CD4-positive, alpha-beta T cell treated with Interleukin-15 for 4 hours (primary cell): ENCODE results near the gene TTC32.

Source experiments
- DNase-seq: peaks from one replicate; pipeline ENCODE4 v3.0.0-alpha.2; 2020; ENCODE audit warnings: low spot score

TTC32 gene

GRCh38 chr2:19850056-19851050 lies 51.4 kb downstream of the TTC32 start:
- DNase-seq, result no peak

GRCh38 chr2:19848952-19849351 lies 52.8 kb downstream of the TTC32 start:
- no peak for DNase-seq

DNA sequence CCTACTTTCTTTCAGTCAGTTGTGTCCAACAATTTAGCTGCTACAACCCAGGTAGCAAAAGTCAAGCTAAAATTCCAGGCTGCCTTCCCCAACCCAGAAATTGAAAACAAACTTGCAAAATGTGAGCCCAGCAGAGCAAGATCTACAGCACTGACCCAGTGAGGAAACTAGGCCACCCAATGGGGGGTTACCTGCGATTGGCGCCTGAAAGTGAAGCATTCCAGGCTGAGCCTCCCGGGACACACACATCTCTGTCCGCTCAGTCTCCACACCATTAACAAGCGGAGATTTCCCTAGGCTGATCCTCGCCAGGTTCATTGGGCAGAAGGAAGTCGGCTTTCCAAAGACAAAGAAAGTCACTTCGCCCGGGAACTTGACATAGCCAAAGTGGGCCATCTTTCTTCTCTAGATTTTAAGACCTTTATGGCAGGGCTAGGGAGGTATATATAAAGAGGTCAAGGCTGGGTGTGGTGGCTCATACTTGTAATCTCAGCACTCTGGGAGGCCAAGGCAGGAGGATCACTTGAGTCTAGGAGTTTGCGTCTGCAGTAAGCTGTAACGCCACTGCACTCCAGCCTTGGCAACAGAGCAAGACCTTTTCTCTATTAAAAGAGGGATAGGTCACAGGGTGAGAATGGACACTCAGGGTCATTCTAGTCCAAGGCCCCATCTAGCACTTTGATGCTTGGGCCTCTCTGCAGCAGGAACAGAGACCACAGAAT lies 53.6 kb downstream of the TTC32 start:
- no peak for DNase-seq

- DNase-seq, result no peak
Observed at GRCh38 chr2:19847486-19847885, 54.3 kb downstream of the TTC32 start.
